Measurements from ENCODE around the gene CCDC9. TPM values are rescaled to one million over a fixed set of nuclear protein-coding genes. Genes with fewer than 3 reads are reported as not detected.

Gene CCDC9
- total RNA-seq = 100 to 1,000 TPM in 1 of 4 donors, 10 to 100 TPM in 3; 12.1 to 104 (median 35.8) TPM

- no peak for TF ChIP-seq CTCF (IDR thresholded peaks at IDR 0.05)
- TF ChIP-seq POLR2A (IDR thresholded peaks at IDR 0.05) = peak; percentile 85 to 94
- Histone ChIP-seq H3K27ac (peak within 1 kb of the TSS; percentile 79 to 95 (median 92)), H3K4me1 (peaks cover 0 to 25% (median 6%) of the 10 kb centered on the region in 4 donors), H3K36me3 (peaks cover 0 to 29% (median 0%) of the 10 kb centered on the region in 3 donors), H3K4me3 (peak within 1 kb of the TSS; percentile 44 to 70 (median 52)), H3K27me3 (no peaks in the 10 kb centered on the region), H3K9me3 (no peaks in the 10 kb centered on the region)
- peak; percentile 93 to 98 (median 96) for DNase-seq
Measured at GRCh38 chr19:47255879-47256692, at the start of gene CCDC9. TSS of gene CCDC9 (plus strand) at chr19:47256525. CDS start at chr19:47258401, 1,876 bp downstream.

GRCh38 chr19:47209319-47210179, 46.8 kb upstream of the CCDC9 start:
- H3K36me3 ChIP-seq = peaks cover 0 to 42% (median 0%) of the 10 kb centered on the region in 3 donors
- H3K4me3 ChIP-seq = no peak overlapping the region
- H3K9me3 ChIP-seq = no peaks in the 10 kb centered on the region
- H3K27me3 ChIP-seq = no peaks in the 10 kb centered on the region
- DNase-seq = no peak
- TF ChIP-seq POLR2A (IDR thresholded peaks at IDR 0.05) = no peak
- TF ChIP-seq CTCF (IDR thresholded peaks at IDR 0.05) = no peak
- H3K27ac ChIP-seq = peak overlapping the region in 1 of 4 donors; percentile 10
- peaks cover 0 to 7% (median 0%) of the 10 kb centered on the region in 4 donors for H3K4me1 ChIP-seq

GRCh38 chr19:47210180-47210490, 46.2 kb upstream of the CCDC9 start:
- H3K4me1 ChIP-seq = peaks cover 0 to 7% (median 0%) of the 10 kb centered on the region in 4 donors
- H3K27ac ChIP-seq = peak overlapping the region in 3 of 4 donors; percentile 4 to 14 (median 10)
- no peaks in the 10 kb centered on the region for H3K9me3 ChIP-seq

GRCh38 chr19:47210689-47211316, 45.5 kb upstream of the CCDC9 start:
- peak overlapping the region in 3 of 4 donors; percentile 4 to 36 (median 14) for H3K27ac ChIP-seq

More at GRCh38 chr19:47210180-47210490, 46.2 kb upstream of the CCDC9 start:
- Histone ChIP-seq H3K36me3 (peaks cover 0 to 36% (median 0%) of the 10 kb centered on the region in 3 donors), H3K27me3 (no peaks in the 10 kb centered on the region), H3K4me3 (no peak overlapping the region)
- TF ChIP-seq POLR2A (IDR thresholded peaks at IDR 0.05) (no peak), CTCF (IDR thresholded peaks at IDR 0.05) (no peak)
- no peak for DNase-seq

More at GRCh38 chr19:47210689-47211316, 45.5 kb upstream of the CCDC9 start:
- peaks cover 0 to 29% (median 0%) of the 10 kb centered on the region in 3 donors for H3K36me3 ChIP-seq
- no peak overlapping the region for H3K4me3 ChIP-seq
- peak; percentile 59 to 93 (median 91) for DNase-seq
- peaks cover 0 to 7% (median 0%) of the 10 kb centered on the region in 4 donors for H3K4me1 ChIP-seq
- H3K27me3 ChIP-seq = no peaks in the 10 kb centered on the region
- no peaks in the 10 kb centered on the region for H3K9me3 ChIP-seq
- no peak for TF ChIP-seq POLR2A (IDR thresholded peaks at IDR 0.05)
- peak; percentile 81 to 96 (median 94) for TF ChIP-seq CTCF (IDR thresholded peaks at IDR 0.05)

Data from Peyer's patch (tissue), 4 donors.